H1 (cell line): Measurements from ENCODE around the gene ATF3.

Experiments
- NRF1 ChIP-seq: IDR thresholded peaks from 2 replicates; pipeline ENCODE4 v1.6.1; 2011; ENCODE audit warnings: mild to moderate bottlenecking, low read depth, low read length, improper control_type of control experiment
- POLR2A ChIP-seq, 2 experiments: IDR thresholded peaks; 1 replicate in 1 of 2; 2 replicates in 1 of 2; pipeline ENCODE4 v1.6.1; 2011; ENCODE audit warnings: low read depth in 2 of 2, low read length in 2 of 2, mild to moderate bottlenecking in 2 of 2; ENCODE audit errors: control extremely low read depth in 1 of 2

GRCh38 chr1:212574732-212575131, 33.8 kb upstream of the ATF3 start:
- TF ChIP-seq POLR2A (IDR thresholded peaks at IDR 0.05; ENCODE audit: control extremely low read depth in 1 of 2, low read depth in 2 of 2, low read length in 2 of 2) (no peak), NRF1 (no peak)
